ENCODE results near the gene BICD1. TPM values are rescaled to one million over a fixed set of nuclear protein-coding genes. Genes with fewer than 3 reads are reported as not detected.

BICD1 gene
- polyA plus RNA-seq, 1 of the 3 experiments (the other 2 are of a cell fraction), result 12.1 TPM

GRCh38 chr12:32365473-32366064 is 258.9 kb downstream of the BICD1 start:
- H2AFZ ChIP-seq (ENCODE audit: low read depth), result peak overlapping the region; percentile 37; the same call in 1 of the 2 replicates
- H3K4me1 ChIP-seq (ENCODE audit: control insufficient read depth in 1 of 2, insufficient read depth in 2 of 2, low read depth in 1 of 2, low read length in 1 of 2), result peaks cover 0 to 5% of the 10 kb centered on the region in 2 experiments; a peak in 3 of 4 replicates
- DNase-seq, result peak; percentile 55
- peaks cover 3% of the 10 kb centered on the region for H3F3A ChIP-seq (replicated peaks; ENCODE audit: insufficient read depth)
- no peak overlapping the region for H3K9ac ChIP-seq
- ChIA-PET CTCF (interaction anchor here (0.7 to 4.2 kb wide), 23 partner anchors 10 to 779 kb away, joined by 3 to 37 read pairs (median 4); partner anchors contain the start of genes FGD4 and YARS2), POLR2A (no interaction called here)
- H3K4me3 ChIP-seq (ENCODE audit: low read depth in 2 of 2, low read length in 1 of 2), result no peak overlapping the region
- H3K79me2 ChIP-seq (ENCODE audit: insufficient read depth), result no peaks in the 10 kb centered on the region
- H3K4me2 ChIP-seq, result no peak overlapping the region
- no peaks in the 10 kb centered on the region for H3K9me2 ChIP-seq
- H3K36me3 ChIP-seq (replicated peaks in 1 of 2; ENCODE audit: control insufficient read depth in 1 of 2, insufficient read depth in 2 of 2, low read length in 1 of 2), result no peaks in the 10 kb centered on the region
- WGBS (ENCODE audit: low lambda C conversion rate), result 41% methylated on average over 5 of the region's 5 CpGs
- H3K9me3 ChIP-seq, result no peaks in the 10 kb centered on the region
- H3K27me3 ChIP-seq (ENCODE audit: insufficient read depth), result no peaks in the 10 kb centered on the region
- H4K20me1 ChIP-seq (ENCODE audit: insufficient read depth), result no peaks in the 10 kb centered on the region
- no peak overlapping the region for H3K27ac ChIP-seq (ENCODE audit: low read depth in 2 of 2, low read length in 1 of 2)
- TF ChIP-seq RAD21 (IDR thresholded peaks at IDR 0.05; ENCODE audit: low read length), result peak; percentile 88
- peak; percentile 36; the same call in 1 of the 2 replicates for TF ChIP-seq FOSL2 (IDR thresholded peaks at IDR 0.05; ENCODE audit: borderline replicate concordance, low read depth)
- no peak for TF ChIP-seq YY1 (IDR thresholded peaks at IDR 0.05; ENCODE audit: low read depth)
- peak; percentile 70 for TF ChIP-seq SMC3 (IDR thresholded peaks at IDR 0.05; ENCODE audit: low read depth, low read length)
- no peak for TF ChIP-seq SIN3A (IDR thresholded peaks at IDR 0.05; ENCODE audit: borderline replicate concordance, low read depth, low read length)
- TF ChIP-seq REST (IDR thresholded peaks at IDR 0.05; ENCODE audit: low read depth, low read length), result no peak
- peak; percentile 29; the same call in 1 of the 2 replicates for TF ChIP-seq PBX3 (IDR thresholded peaks at IDR 0.05)
- TF ChIP-seq JUND (IDR thresholded peaks at IDR 0.05), result 0 out of 2 replicates have a peak, but pooled peaks have one; percentile 15
- TF ChIP-seq EP300 (IDR thresholded peaks at IDR 0.05; ENCODE audit: borderline replicate concordance in 1 of 2, low read depth in 1 of 2, low read length in 1 of 2), result no peak
- TF ChIP-seq CTCF (IDR thresholded peaks at IDR 0.05), result peak; percentile 93
